Testis (tissue), 3 donors: ENCODE measurements around the gene CACNA2D3. TPM values are rescaled to one million over a fixed set of nuclear protein-coding genes. Genes with fewer than 3 reads are reported as not detected.

Experiments used
- DNase-seq: peaks from one replicate; pipeline ENCODE4 v3.0.0-alpha.2; 2019
- H3K27ac ChIP-seq, 2 donors: fragments of 200-600 bp; sonication (generic); one replicate each; pipeline ENCODE4 v1.5.1; 2019
- H3K27me3 ChIP-seq: fragments of 200-600 bp; sonication (generic); one replicate; pipeline ENCODE4 v1.5.1; 2019
- H3K36me3 ChIP-seq: fragments of 200-600 bp; sonication (generic); one replicate; pipeline ENCODE4 v1.5.1; 2017; ENCODE audit warnings: low read depth; ENCODE audit errors: missing control alignments
- H3K4me1 ChIP-seq: fragments of 200-600 bp; sonication (generic); one replicate; pipeline ENCODE4 v1.5.1; 2019
- H3K4me3 ChIP-seq, 2 donors: fragments of 200-600 bp; sonication (generic); one replicate each; pipeline ENCODE4 v1.5.1; 2017 to 2019
- H3K9me3 ChIP-seq: fragments of 200-600 bp; sonication (generic); one replicate; pipeline ENCODE4 v1.5.1; 2017
- CTCF ChIP-seq, 3 experiments: fragments of 450-650 bp in 2 of 3; fragments of 200-600 bp in 1 of 3; sonication (generic) in 1 of 3; IDR thresholded peaks; one replicate each; pipeline ENCODE4 v1.5.1; 2016 to 2019; ENCODE audit warnings: antibody characterized with exemption in 3 of 3, mild to moderate bottlenecking in 2 of 3, moderate library complexity in 1 of 3
- POLR2A ChIP-seq: fragments of 450-650 bp; IDR thresholded peaks from one replicate; pipeline ENCODE4 v1.6.1; 2017; ENCODE audit warnings: antibody characterized with exemption, mild to moderate bottlenecking, moderate library complexity
- WGBS, 2 donors: methylation state at CpG; one replicate each; pipeline ENCODE4 v1.1.5; 2018; 5-methylcytosine and 5-hydroxymethylcytosine counted together
- intact Hi-C: fragments of 100-400 bp; cut with DNase I; formaldehyde crosslinking; loops from one replicate; pipeline ENCODE4 v1.15.1; 2023; ENCODE audit warnings: low total_unique reads
- polyA plus RNA-seq: library from polyadenylated mRNA; stranded (reverse); fragments of 350-450 nt; fragmentation: Illumina TruSeq; extraction: RNeasy Lipid Tissue Mini Kit (QIAGEN cat#74804); gene quantifications from one replicate; pipeline ENCODE4 v1.2.3, GENCODE V29; 2014; ENCODE audit warnings: low read depth, low replicate concordance; ENCODE audit not compliant: insufficient read depth
- total RNA-seq, 2 donors: library from RNA; depleted of rRNA; stranded (reverse); fragments of >200 nt; gene quantifications; one replicate each; pipeline ENCODE4 v1.2.3, GENCODE V29; 2016

The CACNA2D3 gene
- total and polyA plus RNA-seq, 3 donors from 2014 or later, result 10.1 to 16.5 (median 11.2) TPM

- Histone ChIP-seq H3K4me1 (no peaks in the 10 kb centered on the region), H3K9me3 (no peaks in the 10 kb centered on the region), H3K27ac (no peak overlapping the region), H3K4me3 (no peak overlapping the region), H3K27me3 (no peaks in the 10 kb centered on the region), H3K36me3 (no peaks in the 10 kb centered on the region)
- WGBS, 2 donors, result 92 to 95% methylated on average over 2 of the region's 2 CpGs
- intact Hi-C loops, result no loop called here
- TF ChIP-seq POLR2A (no peak), CTCF (IDR thresholded peaks at IDR 0.05) (no peak)
- no peak for DNase-seq
Measured at GRCh38 chr3:54771050-54771449, 648.7 kb downstream of the CACNA2D3 start.

GRCh38 chr3:54772051-54772450 lies 649.7 kb downstream of the CACNA2D3 start:
- Histone ChIP-seq H3K9me3 (no peaks in the 10 kb centered on the region), H3K4me3 (no peak overlapping the region), H3K36me3 (no peaks in the 10 kb centered on the region), H3K27me3 (no peaks in the 10 kb centered on the region), H3K4me1 (no peaks in the 10 kb centered on the region), H3K27ac (no peak overlapping the region)
- intact Hi-C loops, result no loop called here
- no peak for TF ChIP-seq POLR2A
- no peak for TF ChIP-seq CTCF (IDR thresholded peaks at IDR 0.05)
- DNase-seq, result no peak
- WGBS, 2 donors, result 85 to 92% methylated on average over 2 of the region's 2 CpGs

GRCh38 chr3:54772746-54773145 lies 650.4 kb downstream of the CACNA2D3 start:
- 89 to 91% methylated on average over 2 of the region's 2 CpGs for WGBS, 2 donors
- no peaks in the 10 kb centered on the region for H3K36me3 ChIP-seq
- no peak for TF ChIP-seq POLR2A
- no peak for TF ChIP-seq CTCF (IDR thresholded peaks at IDR 0.05)
- no peak overlapping the region for H3K27ac ChIP-seq
- H3K4me3 ChIP-seq, result no peak overlapping the region
- intact Hi-C loops, result no loop called here
- DNase-seq, result no peak
- H3K9me3 ChIP-seq, result no peaks in the 10 kb centered on the region
- H3K27me3 ChIP-seq, result no peaks in the 10 kb centered on the region
- no peaks in the 10 kb centered on the region for H3K4me1 ChIP-seq

- no peak overlapping the region for H3K4me3 ChIP-seq
- H3K9me3 ChIP-seq, result no peaks in the 10 kb centered on the region
- H3K27me3 ChIP-seq, result no peaks in the 10 kb centered on the region
- TF ChIP-seq POLR2A (no peak), CTCF (IDR thresholded peaks at IDR 0.05) (no peak)
- H3K27ac ChIP-seq, result no peak overlapping the region
- 76 to 88% methylated on average over 4 of the region's 4 CpGs for WGBS, 2 donors
- DNase-seq, result no peak
- intact Hi-C loops, result no loop called here
- H3K4me1 ChIP-seq, result no peaks in the 10 kb centered on the region
- no peaks in the 10 kb centered on the region for H3K36me3 ChIP-seq
Measured at GRCh38 chr3:54773271-54773670, 650.9 kb downstream of the CACNA2D3 start.

- H3K4me1 ChIP-seq, result no peaks in the 10 kb centered on the region
- no peaks in the 10 kb centered on the region for H3K36me3 ChIP-seq
- DNase-seq, result no peak
- H3K27ac ChIP-seq, result no peak overlapping the region
- no peaks in the 10 kb centered on the region for H3K9me3 ChIP-seq
- no peaks in the 10 kb centered on the region for H3K27me3 ChIP-seq
- no peak overlapping the region for H3K4me3 ChIP-seq
- intact Hi-C loops, result no loop called here
- 78 to 98% methylated on average over 2 of the region's 2 CpGs for WGBS, 2 donors
- TF ChIP-seq POLR2A (no peak), CTCF (IDR thresholded peaks at IDR 0.05) (no peak)
Measured at GRCh38 chr3:54776601-54777000, 654.2 kb downstream of the CACNA2D3 start.
